Measurements from ENCODE around the gene FSD1L.

The FSD1L gene

DNA sequence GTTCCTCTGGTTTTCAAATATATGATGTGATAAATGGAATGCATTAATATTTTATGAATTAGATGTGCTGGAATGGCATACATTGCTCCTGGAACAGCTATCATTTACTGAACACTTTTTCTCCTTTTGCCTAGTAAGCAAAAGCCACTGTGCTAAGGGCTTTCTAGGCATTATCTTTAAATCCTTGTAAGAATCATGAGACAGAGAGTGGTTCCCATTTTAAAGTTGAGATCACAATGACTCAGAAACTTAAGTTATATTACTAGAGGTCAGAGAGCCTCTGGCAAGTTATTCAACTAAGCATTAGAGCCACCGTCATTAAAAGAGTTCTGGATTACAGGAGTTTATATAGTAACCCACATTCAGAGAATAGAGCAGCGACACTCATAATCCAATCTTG is 26.7 kb upstream of the FSD1L start:
- Histone ChIP-seq H3K4ac (ENCODE audit: low read depth, low read length) (no peak overlapping the region), H3K36me3 (ENCODE audit: control insufficient read depth in 1 of 2, insufficient read depth in 2 of 2, low read length in 2 of 2) (no peaks in the 10 kb centered on the region), H3K27ac (ENCODE audit: low read depth, low read length) (no peak overlapping the region), H3K27me3 (ENCODE audit: insufficient read depth, low read length) (no peaks in the 10 kb centered on the region), H3K18ac (ENCODE audit: low read length) (no peak overlapping the region), H4K8ac (ENCODE audit: low read depth, low read length) (no peak overlapping the region), H4K91ac (ENCODE audit: low read depth, low read length) (no peak overlapping the region), H3K4me1 (ENCODE audit: control insufficient read depth in 1 of 2, insufficient read depth in 2 of 2, low read length in 2 of 2) (no peaks in the 10 kb centered on the region), H3K4me2 (ENCODE audit: low read length) (no peak overlapping the region), H3K9me3 (ENCODE audit: insufficient read depth, low read depth, low read length) (no peaks in the 10 kb centered on the region), H2BK12ac (ENCODE audit: low read length) (no peak overlapping the region), H2AFZ (ENCODE audit: insufficient read depth, low read length, poor library complexity) (no peak overlapping the region), H3K79me2 (ENCODE audit: control insufficient read depth, insufficient read depth, low read length, poor library complexity) (no peaks in the 10 kb centered on the region), H2BK5ac (ENCODE audit: low read depth, low read length, poor library complexity) (no peak overlapping the region), H3K79me1 (ENCODE audit: low read length) (no peaks in the 10 kb centered on the region), H3K23ac (ENCODE audit: low read length) (no peak overlapping the region), H4K12ac (ENCODE audit: low read depth, low read length) (no peak overlapping the region), H2AK5ac (ENCODE audit: low read length) (no peak overlapping the region), H3K4me3 (ENCODE audit: low read depth, low read length) (no peak overlapping the region), H2BK120ac (ENCODE audit: insufficient read depth, low read length, poor library complexity) (no peak overlapping the region), H3K9ac (ENCODE audit: low read length) (no peak overlapping the region), H3K14ac (ENCODE audit: low read length) (no peak overlapping the region)
- no CpG with 5 or more reads among the region's 2 CpGs for WGBS (ENCODE audit: extremely low coverage, insufficient coverage, insufficient read length)
- no peak for DNase-seq

- no peak overlapping the region for H3K4ac ChIP-seq (ENCODE audit: low read depth, low read length)
- no peak for DNase-seq
- no peak overlapping the region for H3K4me3 ChIP-seq (ENCODE audit: low read depth, low read length)
- no peaks in the 10 kb centered on the region for H3K9me3 ChIP-seq (ENCODE audit: insufficient read depth, low read depth, low read length)
- H2BK12ac ChIP-seq (ENCODE audit: low read length): no peak overlapping the region
- H3K79me2 ChIP-seq (ENCODE audit: control insufficient read depth, insufficient read depth, low read length, poor library complexity): no peaks in the 10 kb centered on the region
- H2BK120ac ChIP-seq (ENCODE audit: insufficient read depth, low read length, poor library complexity): no peak overlapping the region
- no peak overlapping the region for H4K8ac ChIP-seq (ENCODE audit: low read depth, low read length)
- no peak overlapping the region for H3K23ac ChIP-seq (ENCODE audit: low read length)
- WGBS (ENCODE audit: extremely low coverage, insufficient coverage, insufficient read length): no CpG with 5 or more reads among the region's 5 CpGs
- no peaks in the 10 kb centered on the region for H3K79me1 ChIP-seq (ENCODE audit: low read length)
- H3K14ac ChIP-seq (ENCODE audit: low read length): no peak overlapping the region
- H4K91ac ChIP-seq (ENCODE audit: low read depth, low read length): no peak overlapping the region
- H2AFZ ChIP-seq (ENCODE audit: insufficient read depth, low read length, poor library complexity): no peak overlapping the region
- no peaks in the 10 kb centered on the region for H3K27me3 ChIP-seq (ENCODE audit: insufficient read depth, low read length)
- no peak overlapping the region for H2BK5ac ChIP-seq (ENCODE audit: low read depth, low read length, poor library complexity)
- no peak overlapping the region for H3K4me2 ChIP-seq (ENCODE audit: low read length)
- H3K9ac ChIP-seq (ENCODE audit: low read length): no peak overlapping the region
- H3K36me3 ChIP-seq (ENCODE audit: control insufficient read depth in 1 of 2, insufficient read depth in 2 of 2, low read length in 2 of 2): no peaks in the 10 kb centered on the region
- H2AK5ac ChIP-seq (ENCODE audit: low read length): no peak overlapping the region
- no peak overlapping the region for H4K12ac ChIP-seq (ENCODE audit: low read depth, low read length)
- H3K27ac ChIP-seq (ENCODE audit: low read depth, low read length): no peak overlapping the region
- H3K4me1 ChIP-seq (ENCODE audit: control insufficient read depth in 1 of 2, insufficient read depth in 2 of 2, low read length in 2 of 2): no peaks in the 10 kb centered on the region
- no peak overlapping the region for H3K18ac ChIP-seq (ENCODE audit: low read length)
Measured at GRCh38 chr9:105421864-105422263, 26.0 kb upstream of the FSD1L start.

DNA sequence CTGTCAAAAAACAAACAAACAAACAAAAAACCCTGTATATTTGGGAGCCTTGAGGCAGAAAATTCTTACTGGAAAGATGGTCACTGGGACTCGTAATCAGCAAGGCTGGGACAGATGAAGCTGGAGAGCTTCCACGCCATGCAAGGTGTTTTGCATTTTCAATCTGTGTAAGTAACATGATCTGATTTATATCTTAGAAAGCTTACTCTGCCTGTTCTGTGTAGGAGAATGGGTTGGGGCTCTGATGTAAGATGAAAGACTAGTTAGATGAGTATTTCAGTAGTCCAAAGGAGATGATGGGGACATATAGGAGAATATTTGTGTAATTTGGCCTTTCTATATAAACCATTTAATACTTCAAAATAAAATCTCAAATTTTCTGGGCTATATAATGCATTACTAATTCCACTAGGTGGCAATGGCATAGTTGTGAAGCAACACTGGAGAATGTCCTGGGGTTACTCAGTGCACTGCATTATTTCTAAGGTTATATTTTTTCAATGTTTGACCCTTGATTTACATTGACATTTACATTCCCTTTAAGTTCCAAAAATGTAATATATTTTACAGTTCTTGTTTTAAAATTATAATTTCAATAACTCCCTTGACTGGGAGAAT is 21.9 kb upstream of the FSD1L start:
- H3K18ac ChIP-seq (ENCODE audit: low read length): no peak overlapping the region
- no peaks in the 10 kb centered on the region for H3K79me1 ChIP-seq (ENCODE audit: low read length)
- no peaks in the 10 kb centered on the region for H3K27me3 ChIP-seq (ENCODE audit: insufficient read depth, low read length)
- H2AFZ ChIP-seq (ENCODE audit: insufficient read depth, low read length, poor library complexity): no peak overlapping the region
- H3K4me3 ChIP-seq (ENCODE audit: low read depth, low read length): no peak overlapping the region
- H2BK5ac ChIP-seq (ENCODE audit: low read depth, low read length, poor library complexity): no peak overlapping the region
- no peak overlapping the region for H4K8ac ChIP-seq (ENCODE audit: low read depth, low read length)
- no CpG with 5 or more reads among the region's 2 CpGs for WGBS (ENCODE audit: extremely low coverage, insufficient coverage, insufficient read length)
- no peak overlapping the region for H3K23ac ChIP-seq (ENCODE audit: low read length)
- no peak overlapping the region for H3K9ac ChIP-seq (ENCODE audit: low read length)
- no peaks in the 10 kb centered on the region for H3K4me1 ChIP-seq (ENCODE audit: control insufficient read depth in 1 of 2, insufficient read depth in 2 of 2, low read length in 2 of 2)
- no peak overlapping the region for H3K14ac ChIP-seq (ENCODE audit: low read length)
- no peak overlapping the region for H2AK5ac ChIP-seq (ENCODE audit: low read length)
- no peak overlapping the region for H4K91ac ChIP-seq (ENCODE audit: low read depth, low read length)
- no peaks in the 10 kb centered on the region for H3K36me3 ChIP-seq (ENCODE audit: control insufficient read depth in 1 of 2, insufficient read depth in 2 of 2, low read length in 2 of 2)
- no peak overlapping the region for H3K27ac ChIP-seq (ENCODE audit: low read depth, low read length)
- peak in 1 of 2 donors; percentile 25 for DNase-seq
- H2BK120ac ChIP-seq (ENCODE audit: insufficient read depth, low read length, poor library complexity): no peak overlapping the region
- H3K9me3 ChIP-seq (ENCODE audit: insufficient read depth, low read depth, low read length): no peaks in the 10 kb centered on the region
- H3K4ac ChIP-seq (ENCODE audit: low read depth, low read length): no peak overlapping the region
- no peaks in the 10 kb centered on the region for H3K79me2 ChIP-seq (ENCODE audit: control insufficient read depth, insufficient read depth, low read length, poor library complexity)
- H2BK12ac ChIP-seq (ENCODE audit: low read length): no peak overlapping the region
- no peak overlapping the region for H4K12ac ChIP-seq (ENCODE audit: low read depth, low read length)
- H3K4me2 ChIP-seq (ENCODE audit: low read length): no peak overlapping the region

- H3K79me1 ChIP-seq (ENCODE audit: low read length): no peaks in the 10 kb centered on the region
- no peaks in the 10 kb centered on the region for H3K4me1 ChIP-seq (ENCODE audit: control insufficient read depth in 1 of 2, insufficient read depth in 2 of 2, low read length in 2 of 2)
- WGBS (ENCODE audit: extremely low coverage, insufficient coverage, insufficient read length): no CpG with 5 or more reads among the region's 3 CpGs
- no peak overlapping the region for H2BK5ac ChIP-seq (ENCODE audit: low read depth, low read length, poor library complexity)
- H3K4ac ChIP-seq (ENCODE audit: low read depth, low read length): no peak overlapping the region
- H4K91ac ChIP-seq (ENCODE audit: low read depth, low read length): no peak overlapping the region
- H4K12ac ChIP-seq (ENCODE audit: low read depth, low read length): no peak overlapping the region
- H3K9ac ChIP-seq (ENCODE audit: low read length): no peak overlapping the region
- no peak for DNase-seq
- no peaks in the 10 kb centered on the region for H3K9me3 ChIP-seq (ENCODE audit: insufficient read depth, low read depth, low read length)
- H3K79me2 ChIP-seq (ENCODE audit: control insufficient read depth, insufficient read depth, low read length, poor library complexity): no peaks in the 10 kb centered on the region
- no peak overlapping the region for H3K27ac ChIP-seq (ENCODE audit: low read depth, low read length)
- no peak overlapping the region for H2BK120ac ChIP-seq (ENCODE audit: insufficient read depth, low read length, poor library complexity)
- no peak overlapping the region for H3K18ac ChIP-seq (ENCODE audit: low read length)
- H2AK5ac ChIP-seq (ENCODE audit: low read length): no peak overlapping the region
- H3K27me3 ChIP-seq (ENCODE audit: insufficient read depth, low read length): no peaks in the 10 kb centered on the region
- no peak overlapping the region for H3K4me2 ChIP-seq (ENCODE audit: low read length)
- H2AFZ ChIP-seq (ENCODE audit: insufficient read depth, low read length, poor library complexity): no peak overlapping the region
- H3K14ac ChIP-seq (ENCODE audit: low read length): no peak overlapping the region
- H3K4me3 ChIP-seq (ENCODE audit: low read depth, low read length): no peak overlapping the region
- no peak overlapping the region for H4K8ac ChIP-seq (ENCODE audit: low read depth, low read length)
- H2BK12ac ChIP-seq (ENCODE audit: low read length): no peak overlapping the region
- H3K23ac ChIP-seq (ENCODE audit: low read length): no peak overlapping the region
- no peaks in the 10 kb centered on the region for H3K36me3 ChIP-seq (ENCODE audit: control insufficient read depth in 1 of 2, insufficient read depth in 2 of 2, low read length in 2 of 2)
Measured at GRCh38 chr9:105426657-105427056, 21.2 kb upstream of the FSD1L start.
